GM20431 (cell line): Measurements from ENCODE around the gene MTMR10.

Source experiments
- in situ Hi-C: fragments of 300-500 bp; cut with MseI, MboI; formaldehyde crosslinking; loops from one replicate; pipeline ENCODE4 v1.15.0; 2020; ENCODE audit warnings: low sequenced_read_pairs; ENCODE audit not compliant: unreplicated experiment

Gene MTMR10

GRCh38 chr15:30924353-30924752 is 67.1 kb downstream of the MTMR10 start:
- in situ Hi-C loops: no loop called here

- in situ Hi-C loops: no loop called here
Observed at GRCh38 chr15:30923429-30923828, 68.0 kb downstream of the MTMR10 start.

GRCh38 chr15:30922480-30923311 is 68.7 kb downstream of the MTMR10 start:
- in situ Hi-C loops: no loop called here

- in situ Hi-C loops: no loop called here
Observed at GRCh38 chr15:30921781-30922479, 69.5 kb downstream of the MTMR10 start.

- in situ Hi-C loops: no loop called here
Observed at GRCh38 chr15:30921106-30921505, 70.3 kb downstream of the MTMR10 start.

GRCh38 chr15:30919877-30920550 is 71.4 kb downstream of the MTMR10 start:
- in situ Hi-C loops: no loop called here

GRCh38 chr15:30918366-30918765 is 73.1 kb downstream of the MTMR10 start:
- in situ Hi-C loops: no loop called here

GRCh38 chr15:30917675-30918074 is 73.8 kb downstream of the MTMR10 start:
- in situ Hi-C loops: no loop called here

GRCh38 chr15:30917013-30917412 is 74.4 kb downstream of the MTMR10 start:
- in situ Hi-C loops: no loop called here

GRCh38 chr15:30913761-30914160 is 77.7 kb downstream of the MTMR10 start:
- in situ Hi-C loops: no loop called here

- in situ Hi-C loops: no loop called here
Observed at GRCh38 chr15:30906366-30906765, 85.1 kb downstream of the MTMR10 start.

- in situ Hi-C loops: no loop called here
Observed at GRCh38 chr15:30905821-30906220, 85.6 kb downstream of the MTMR10 start.

GRCh38 chr15:30904812-30905211 is 86.6 kb downstream of the MTMR10 start:
- in situ Hi-C loops: no loop called here

- in situ Hi-C loops: no loop called here
Observed at GRCh38 chr15:30903497-30904187, 87.8 kb downstream of the MTMR10 start, which contains the start of gene FAN1. FAN1 (plus strand) TSS chr15:30903915; CDS start chr15:30904664, 749 bp downstream.

GRCh38 chr15:30901889-30902288 is 89.5 kb downstream of the MTMR10 start:
- in situ Hi-C loops: no loop called here

GRCh38 chr15:30896211-30896606 is 95.2 kb downstream of the MTMR10 start:
- in situ Hi-C loops: loop anchor here (10.0 kb wide), 1 partner anchor 219 kb away; no protein-coding TSS in a partner anchor

GRCh38 chr15:30895461-30896210 is 95.8 kb downstream of the MTMR10 start:
- in situ Hi-C loops: loop anchor here (10.0 kb wide), 1 partner anchor 219 kb away; no protein-coding TSS in a partner anchor

GRCh38 chr15:30889196-30889595 is 102.2 kb downstream of the MTMR10 start:
- in situ Hi-C loops: no loop called here
